Thyroid gland (tissue), 4 donors: ENCODE measurements around the gene TMEM271.

Experiments
- POLR2A ChIP-seq, 2 donors: fragments of 450-650 bp; IDR thresholded peaks; one replicate each; pipeline ENCODE4 v1.6.1; 2017; ENCODE audit warnings: antibody characterized with exemption in 2 of 2, mild to moderate bottlenecking in 2 of 2, moderate library complexity in 1 of 2
- TF ChIP-seq, protein P1 (sequence below), 6 experiments: fragments of 200-600 bp in 3 of 6; fragments of 450-650 bp in 3 of 6; sonication (generic) in 3 of 6; IDR thresholded peaks; one replicate each; pipeline ENCODE4 v1.5.1; 2016 to 2019; ENCODE audit warnings: antibody characterized with exemption in 6 of 6, mild to moderate bottlenecking in 2 of 6, inconsistent platforms in 1 of 6, moderate library complexity in 1 of 6

DNA sequence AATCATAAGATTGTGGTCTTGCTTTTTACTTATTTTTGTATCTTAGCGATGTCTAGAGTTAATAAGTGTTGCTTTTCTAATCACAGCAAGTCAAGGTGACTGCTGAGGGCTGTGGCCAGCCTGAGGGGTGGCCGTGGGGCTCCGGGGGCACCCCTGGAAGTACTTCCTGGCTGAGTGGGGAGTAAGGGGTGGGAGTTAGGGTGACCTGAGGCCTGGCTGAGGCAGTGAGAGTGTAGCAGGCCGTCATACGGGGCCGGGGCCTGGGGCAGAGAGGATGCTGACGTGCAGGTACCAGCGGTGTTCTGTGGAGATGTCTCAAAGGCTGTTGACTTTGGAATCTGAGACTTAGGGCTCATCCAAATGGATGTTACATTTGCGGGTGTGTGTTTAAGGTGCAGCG lies 47.8 kb downstream of the TMEM271 start:
- TF ChIP-seq, protein P1, sequence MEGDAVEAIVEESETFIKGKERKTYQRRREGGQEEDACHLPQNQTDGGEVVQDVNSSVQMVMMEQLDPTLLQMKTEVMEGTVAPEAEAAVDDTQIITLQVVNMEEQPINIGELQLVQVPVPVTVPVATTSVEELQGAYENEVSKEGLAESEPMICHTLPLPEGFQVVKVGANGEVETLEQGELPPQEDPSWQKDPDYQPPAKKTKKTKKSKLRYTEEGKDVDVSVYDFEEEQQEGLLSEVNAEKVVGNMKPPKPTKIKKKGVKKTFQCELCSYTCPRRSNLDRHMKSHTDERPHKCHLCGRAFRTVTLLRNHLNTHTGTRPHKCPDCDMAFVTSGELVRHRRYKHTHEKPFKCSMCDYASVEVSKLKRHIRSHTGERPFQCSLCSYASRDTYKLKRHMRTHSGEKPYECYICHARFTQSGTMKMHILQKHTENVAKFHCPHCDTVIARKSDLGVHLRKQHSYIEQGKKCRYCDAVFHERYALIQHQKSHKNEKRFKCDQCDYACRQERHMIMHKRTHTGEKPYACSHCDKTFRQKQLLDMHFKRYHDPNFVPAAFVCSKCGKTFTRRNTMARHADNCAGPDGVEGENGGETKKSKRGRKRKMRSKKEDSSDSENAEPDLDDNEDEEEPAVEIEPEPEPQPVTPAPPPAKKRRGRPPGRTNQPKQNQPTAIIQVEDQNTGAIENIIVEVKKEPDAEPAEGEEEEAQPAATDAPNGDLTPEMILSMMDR (IDR thresholded peaks at IDR 0.05), result no peak
- TF ChIP-seq POLR2A (IDR thresholded peaks at IDR 0.05), result no peak
